PFSK-1 (cell line): Measurements from ENCODE around the gene NEK11.

Source experiments
- POLR2AphosphoS5 ChIP-seq: IDR thresholded peaks from 2 replicates; pipeline ENCODE4 v1.6.1; 2012; ENCODE audit warnings: low read depth, mild to moderate bottlenecking, control low read depth, low read length, moderate library complexity
- SIN3A ChIP-seq: IDR thresholded peaks from 2 replicates; pipeline ENCODE4 v1.6.1; 2012; ENCODE audit warnings: mild to moderate bottlenecking, low read length, moderate library complexity, borderline replicate concordance; ENCODE audit not compliant: insufficient read depth
- TAF1 ChIP-seq: IDR thresholded peaks from 2 replicates; pipeline ENCODE4 v1.6.1; 2012; ENCODE audit warnings: low read length, control low read depth, borderline replicate concordance; ENCODE audit not compliant: insufficient read depth

GRCh38 chr3:131018970-131019369, 7.7 kb upstream of the NEK11 start:
- TF ChIP-seq TAF1 (no peak), POLR2AphosphoS5 (no peak), SIN3A (no peak)
